Neural cell (in vitro differentiated cells): ENCODE results near the gene GPD1. TPM values are rescaled to one million over a fixed set of nuclear protein-coding genes. Genes with fewer than 3 reads are reported as not detected.

Experiments used
- H2AFZ ChIP-seq: fragments of 200-600, 300-800 bp; sonication (generic), shearing (Covaris generic); 2 replicates; pipeline ENCODE4 v1.6.0; 2014; ENCODE audit warnings: low read depth, mild to moderate bottlenecking, antibody characterized with exemption, low read length, moderate library complexity
- H3F3A ChIP-seq: fragments of 200-600 bp; shearing (Covaris generic); 2 replicates; pipeline ENCODE4 v1.6.1; 2016; ENCODE audit warnings: mild to moderate bottlenecking, moderate library complexity, mixed read lengths, antibody characterized with exemption, low read length; ENCODE audit not compliant: insufficient read depth, poor library complexity, severe bottlenecking
- H3K27ac ChIP-seq: fragments of 200-600, 300-800 bp; sonication (generic), shearing (Covaris generic); 2 replicates; pipeline ENCODE4 v1.5.1; 2014; ENCODE audit warnings: mild to moderate bottlenecking, low read length, moderate library complexity
- H3K27me3 ChIP-seq: fragments of 300-800, 200-600 bp; sonication (generic), shearing (Covaris generic); 2 replicates; pipeline ENCODE4 v1.6.0; 2014; ENCODE audit warnings: mild to moderate bottlenecking, low read depth, low read length, moderate library complexity; ENCODE audit not compliant: insufficient read depth
- H3K36me3 ChIP-seq: fragments of 300-800, 200-600 bp; sonication (generic), shearing (Covaris generic); 2 replicates; pipeline ENCODE4 v1.5.1; 2014; ENCODE audit warnings: mild to moderate bottlenecking, antibody characterized with exemption, low read length, moderate library complexity; ENCODE audit not compliant: insufficient read depth
- H3K4me2 ChIP-seq: fragments of 300-800, 200-600 bp; sonication (generic), shearing (Covaris generic); 2 replicates; pipeline ENCODE4 v1.6.0; 2014; ENCODE audit warnings: mild to moderate bottlenecking, low read length
- H3K4me3 ChIP-seq: fragments of 300-800, 200-600 bp; sonication (generic), shearing (Covaris generic); 2 replicates; pipeline ENCODE4 v1.5.1; 2014; ENCODE audit warnings: mild to moderate bottlenecking, low read length, moderate library complexity
- H3K79me2 ChIP-seq: fragments of 200-600 bp; shearing (Covaris generic); replicated peaks from 2 replicates; pipeline ENCODE4 v1.6.0; 2014; ENCODE audit warnings: mild to moderate bottlenecking, low read length, moderate library complexity; ENCODE audit not compliant: insufficient read depth
- H3K9ac ChIP-seq: fragments of 300-800, 200-600 bp; sonication (generic), shearing (Covaris generic); 2 replicates; pipeline ENCODE4 v1.6.1; 2016; ENCODE audit warnings: mild to moderate bottlenecking, low read length, mixed read lengths
- H3K9me2 ChIP-seq: fragments of 200-600 bp; shearing (Covaris generic); 2 replicates; pipeline ENCODE4 v1.6.1; 2016; ENCODE audit warnings: mild to moderate bottlenecking, low read length, mixed read lengths; ENCODE audit not compliant: insufficient read depth
- H3K9me3 ChIP-seq: fragments of 200-600, 300-800 bp; sonication (generic), shearing (Covaris generic); 2 replicates; pipeline ENCODE4 v1.6.1; 2016; ENCODE audit warnings: mild to moderate bottlenecking, mixed run types, low read length, moderate library complexity, mixed read lengths
- H4K20me1 ChIP-seq: fragments of 200-600 bp; shearing (Covaris generic); 2 replicates; pipeline ENCODE4 v1.6.1; 2016; ENCODE audit warnings: mild to moderate bottlenecking, mixed run types; ENCODE audit not compliant: insufficient read depth
- EP300 ChIP-seq: fragments of 450-650 bp; conservative IDR thresholded peaks from 2 replicates; pipeline ENCODE4 v1.6.1; 2014; ENCODE audit warnings: antibody characterized with exemption, mild to moderate bottlenecking, moderate library complexity; ENCODE audit not compliant: poor library complexity, severe bottlenecking
- EZH2 ChIP-seq: fragments of 200-600, 300-800 bp; shearing (Covaris generic), sonication (generic); IDR thresholded peaks from 2 replicates; pipeline ENCODE4 v1.6.1; 2014; ENCODE audit warnings: antibody characterized with exemption, low read length, borderline replicate concordance, mild to moderate bottlenecking; ENCODE audit not compliant: insufficient read depth, poor library complexity, severe bottlenecking
- MXI1 ChIP-seq: fragments of 450-650 bp; conservative IDR thresholded peaks from 2 replicates; pipeline ENCODE4 v1.6.1; 2014; ENCODE audit warnings: antibody characterized with exemption, mild to moderate bottlenecking; ENCODE audit not compliant: poor library complexity, severe bottlenecking
- POLR2AphosphoS5 ChIP-seq: IDR thresholded peaks from 2 replicates; pipeline ENCODE4 v1.6.1; 2012
- RAD21 ChIP-seq: fragments of 450-650 bp; conservative IDR thresholded peaks from 2 replicates; pipeline ENCODE4 v1.6.1; 2014; ENCODE audit warnings: antibody characterized with exemption, mild to moderate bottlenecking, moderate library complexity
- SMC3 ChIP-seq: fragments of 450-650 bp; conservative IDR thresholded peaks from 2 replicates; pipeline ENCODE4 v1.6.1; 2014; ENCODE audit warnings: antibody characterized with exemption, mild to moderate bottlenecking, moderate library complexity; ENCODE audit not compliant: poor library complexity
- TAF1 ChIP-seq: IDR thresholded peaks from 2 replicates; pipeline ENCODE4 v1.6.1; 2012; ENCODE audit warnings: low read depth
- polyA plus RNA-seq: library from polyadenylated mRNA; depleted of rRNA; stranded (reverse); fragments of >200 nt; gene quantifications from 2 replicates; pipeline ENCODE4 v1.2.3, GENCODE V29; 2014
- TF ChIP-seq, protein P1 (sequence below): IDR thresholded peaks from 2 replicates; pipeline ENCODE4 v1.6.1; 2012; ENCODE audit warnings: borderline replicate concordance
- TF ChIP-seq, protein P2 (sequence below): fragments of 450-650 bp; IDR thresholded peaks from 2 replicates; pipeline ENCODE4 v1.5.1; 2014; ENCODE audit warnings: antibody characterized with exemption, mild to moderate bottlenecking, moderate library complexity; ENCODE audit not compliant: poor library complexity, severe bottlenecking

Gene GPD1
- polyA plus RNA-seq, 1 donor from 2014 or later: 1.5 TPM

DNA sequence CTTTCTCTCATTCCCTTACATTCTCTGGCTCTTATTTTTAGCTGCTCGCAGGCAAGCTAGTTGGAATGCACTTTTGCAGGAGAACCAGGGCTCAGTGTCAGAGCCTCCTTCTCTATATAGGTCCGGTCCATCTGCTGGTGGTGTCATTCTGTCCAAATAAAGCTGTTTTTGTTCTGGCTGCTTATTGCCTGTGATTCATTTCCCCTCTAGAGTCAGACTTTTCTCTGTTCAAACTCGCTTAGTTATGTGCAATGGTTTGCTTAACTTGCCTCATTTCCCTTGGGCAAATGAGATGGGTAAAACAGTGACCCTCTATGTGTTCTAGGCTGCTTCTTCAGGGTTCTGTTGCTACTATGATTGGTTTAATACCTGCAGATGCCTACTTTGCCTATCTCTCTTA, 15.8 kb upstream of the GPD1 start:
- Histone ChIP-seq H3K9me3 (no peaks in the 10 kb centered on the region), H2AFZ (no peak overlapping the region), H3F3A (peaks cover 4% of the 10 kb centered on the region), H3K27ac (no peak overlapping the region), H3K79me2 (peaks cover 15% of the 10 kb centered on the region), H3K4me3 (peak overlapping the region; percentile 90), H3K4me2 (no peak overlapping the region), H3K9ac (no peak overlapping the region), H3K9me2 (no peaks in the 10 kb centered on the region), H3K36me3 (peaks cover 3% of the 10 kb centered on the region), H4K20me1 (no peaks in the 10 kb centered on the region), H3K27me3 (no peaks in the 10 kb centered on the region)
- TF ChIP-seq TAF1 (no peak), RAD21 (no peak), SMC3 (no peak), MXI1 (no peak), POLR2AphosphoS5 (no peak), EP300 (no peak), EZH2 (no peak)
- TF ChIP-seq, protein P1, sequence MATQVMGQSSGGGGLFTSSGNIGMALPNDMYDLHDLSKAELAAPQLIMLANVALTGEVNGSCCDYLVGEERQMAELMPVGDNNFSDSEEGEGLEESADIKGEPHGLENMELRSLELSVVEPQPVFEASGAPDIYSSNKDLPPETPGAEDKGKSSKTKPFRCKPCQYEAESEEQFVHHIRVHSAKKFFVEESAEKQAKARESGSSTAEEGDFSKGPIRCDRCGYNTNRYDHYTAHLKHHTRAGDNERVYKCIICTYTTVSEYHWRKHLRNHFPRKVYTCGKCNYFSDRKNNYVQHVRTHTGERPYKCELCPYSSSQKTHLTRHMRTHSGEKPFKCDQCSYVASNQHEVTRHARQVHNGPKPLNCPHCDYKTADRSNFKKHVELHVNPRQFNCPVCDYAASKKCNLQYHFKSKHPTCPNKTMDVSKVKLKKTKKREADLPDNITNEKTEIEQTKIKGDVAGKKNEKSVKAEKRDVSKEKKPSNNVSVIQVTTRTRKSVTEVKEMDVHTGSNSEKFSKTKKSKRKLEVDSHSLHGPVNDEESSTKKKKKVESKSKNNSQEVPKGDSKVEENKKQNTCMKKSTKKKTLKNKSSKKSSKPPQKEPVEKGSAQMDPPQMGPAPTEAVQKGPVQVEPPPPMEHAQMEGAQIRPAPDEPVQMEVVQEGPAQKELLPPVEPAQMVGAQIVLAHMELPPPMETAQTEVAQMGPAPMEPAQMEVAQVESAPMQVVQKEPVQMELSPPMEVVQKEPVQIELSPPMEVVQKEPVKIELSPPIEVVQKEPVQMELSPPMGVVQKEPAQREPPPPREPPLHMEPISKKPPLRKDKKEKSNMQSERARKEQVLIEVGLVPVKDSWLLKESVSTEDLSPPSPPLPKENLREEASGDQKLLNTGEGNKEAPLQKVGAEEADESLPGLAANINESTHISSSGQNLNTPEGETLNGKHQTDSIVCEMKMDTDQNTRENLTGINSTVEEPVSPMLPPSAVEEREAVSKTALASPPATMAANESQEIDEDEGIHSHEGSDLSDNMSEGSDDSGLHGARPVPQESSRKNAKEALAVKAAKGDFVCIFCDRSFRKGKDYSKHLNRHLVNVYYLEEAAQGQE: no peak
- TF ChIP-seq, protein P2, sequence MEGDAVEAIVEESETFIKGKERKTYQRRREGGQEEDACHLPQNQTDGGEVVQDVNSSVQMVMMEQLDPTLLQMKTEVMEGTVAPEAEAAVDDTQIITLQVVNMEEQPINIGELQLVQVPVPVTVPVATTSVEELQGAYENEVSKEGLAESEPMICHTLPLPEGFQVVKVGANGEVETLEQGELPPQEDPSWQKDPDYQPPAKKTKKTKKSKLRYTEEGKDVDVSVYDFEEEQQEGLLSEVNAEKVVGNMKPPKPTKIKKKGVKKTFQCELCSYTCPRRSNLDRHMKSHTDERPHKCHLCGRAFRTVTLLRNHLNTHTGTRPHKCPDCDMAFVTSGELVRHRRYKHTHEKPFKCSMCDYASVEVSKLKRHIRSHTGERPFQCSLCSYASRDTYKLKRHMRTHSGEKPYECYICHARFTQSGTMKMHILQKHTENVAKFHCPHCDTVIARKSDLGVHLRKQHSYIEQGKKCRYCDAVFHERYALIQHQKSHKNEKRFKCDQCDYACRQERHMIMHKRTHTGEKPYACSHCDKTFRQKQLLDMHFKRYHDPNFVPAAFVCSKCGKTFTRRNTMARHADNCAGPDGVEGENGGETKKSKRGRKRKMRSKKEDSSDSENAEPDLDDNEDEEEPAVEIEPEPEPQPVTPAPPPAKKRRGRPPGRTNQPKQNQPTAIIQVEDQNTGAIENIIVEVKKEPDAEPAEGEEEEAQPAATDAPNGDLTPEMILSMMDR: no peak

DNA sequence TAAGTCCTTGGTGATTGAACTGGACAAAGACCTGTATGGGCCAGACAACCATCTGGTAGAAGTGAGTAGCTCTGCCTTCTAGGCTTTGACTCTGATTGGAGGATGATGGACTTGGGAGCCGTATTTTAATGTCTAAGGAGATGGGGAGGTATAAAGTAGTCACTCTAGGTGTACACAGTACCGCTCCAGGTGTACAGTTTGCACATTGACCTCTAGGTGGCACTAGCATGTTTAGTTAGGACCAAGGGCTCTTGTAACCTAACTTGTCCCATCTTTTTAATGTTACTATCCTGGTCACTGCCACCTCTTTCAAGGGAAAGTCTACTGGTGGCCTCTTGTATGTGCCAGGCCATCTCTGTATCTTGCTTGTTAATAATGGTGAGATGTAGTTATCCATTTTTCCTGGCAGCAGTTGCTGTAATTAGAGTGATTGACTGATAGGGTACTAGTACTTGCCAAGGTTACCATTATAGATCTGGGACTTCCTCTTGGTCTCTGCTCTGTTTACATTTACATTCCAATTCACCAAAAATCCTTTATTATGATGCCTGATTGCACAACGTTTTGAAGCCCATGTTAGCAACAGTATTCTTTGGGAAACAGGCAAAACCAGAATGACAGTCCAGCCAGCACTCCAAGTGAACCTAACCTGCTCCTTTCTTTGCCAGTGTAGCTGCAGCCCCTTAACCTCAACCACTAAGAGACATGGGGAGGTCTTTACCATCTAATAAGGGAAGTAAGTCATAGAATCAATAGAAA, 15.1 kb upstream of the GPD1 start:
- Histone ChIP-seq H3K79me2 (peaks cover 15% of the 10 kb centered on the region), H3K27ac (no peak overlapping the region), H3K9me2 (no peaks in the 10 kb centered on the region), H3K4me2 (no peak overlapping the region), H3K4me3 (peak overlapping the region; percentile 38), H2AFZ (no peak overlapping the region), H3K9ac (no peak overlapping the region), H3F3A (peaks cover 4% of the 10 kb centered on the region), H3K27me3 (no peaks in the 10 kb centered on the region), H3K9me3 (no peaks in the 10 kb centered on the region), H4K20me1 (no peaks in the 10 kb centered on the region), H3K36me3 (peaks cover 3% of the 10 kb centered on the region)
- peak; percentile 59 for TF ChIP-seq RAD21
- peak; percentile 74 for TF ChIP-seq SMC3
- TF ChIP-seq, protein P2: peak; percentile 83
- TF ChIP-seq POLR2AphosphoS5: no peak
